Aorta (tissue), 5 donors: ENCODE measurements around the gene SLCO2B1. TPM values are rescaled to one million over a fixed set of nuclear protein-coding genes. Genes with fewer than 3 reads are reported as not detected.

Source experiments
- ATAC-seq: fragments of 200-7000 bp; cut with Tn5 transposase; one replicate; pipeline ENCODE4 v1.9.1; 2022; ENCODE audit warnings: moderate library complexity; ENCODE audit not compliant: low FRiP score
- DNase-seq, 2 donors: peaks; one replicate each; pipeline ENCODE4 v3.0.0-alpha.2; 2020
- H3K27ac ChIP-seq, 2 donors: one replicate each; pipeline ENCODE4 v1.5.1; 2013; ENCODE audit warnings: low read length in 2 of 2, mild to moderate bottlenecking in 2 of 2, moderate library complexity in 2 of 2, control low read depth in 1 of 2, inconsistent platforms in 1 of 2, low read depth in 1 of 2
- H3K27me3 ChIP-seq, 2 donors: one replicate each; pipeline ENCODE4 v1.6.1; 2013; ENCODE audit warnings: control low read depth in 1 of 2, low read length in 1 of 2, mild to moderate bottlenecking in 1 of 2, moderate library complexity in 1 of 2; ENCODE audit not compliant: insufficient read depth in 2 of 2, control insufficient read depth in 1 of 2
- H3K36me3 ChIP-seq, 2 donors: one replicate each; pipeline ENCODE4 v1.6.1; 2013; ENCODE audit warnings: control low read depth in 1 of 2, low read length in 1 of 2, mild to moderate bottlenecking in 1 of 2; ENCODE audit not compliant: insufficient read depth in 2 of 2, control insufficient read depth in 1 of 2
- H3K4me1 ChIP-seq, 2 donors: one replicate each; pipeline ENCODE4 v1.6.1; 2013; ENCODE audit warnings: low read length in 2 of 2, control low read depth in 1 of 2, mild to moderate bottlenecking in 1 of 2, moderate library complexity in 1 of 2; ENCODE audit not compliant: insufficient read depth in 2 of 2, control insufficient read depth in 1 of 2
- H3K4me3 ChIP-seq, 2 donors: one replicate each; pipeline ENCODE4 v1.5.1; 2013; ENCODE audit warnings: low read length in 2 of 2, control low read depth in 1 of 2, mild to moderate bottlenecking in 1 of 2
- H3K9me3 ChIP-seq: one replicate; pipeline ENCODE4 v1.6.1; 2013; ENCODE audit warnings: mild to moderate bottlenecking, low read length; ENCODE audit not compliant: control insufficient read depth
- WGBS, 2 donors: extraction: QIAGEN DNeasy Blood & Tissue Kit; methylation state at CpG; one replicate each; pipeline ENCODE4 v1.1.7; 2013; 5-methylcytosine and 5-hydroxymethylcytosine counted together
- intact Hi-C, 2 donors: fragments of 100-400 bp; cut with DNase I; formaldehyde crosslinking; loops; one replicate each; pipeline versions ENCODE4 v1.14.2 to v1.15.0; 2022
- polyA plus RNA-seq, 2 donors: library from polyadenylated mRNA; stranded (reverse); fragments of 200-250 nt; gene quantifications; one replicate each; pipeline ENCODE4 v1.2.3, GENCODE V29; 2013
- total RNA-seq, 2 donors: library from RNA; stranded (reverse); fragmentation: NEBNext Ultra II Directional; extraction: Animal tissue kit (Norgen Biotek cat#: 25700); gene quantifications; one replicate each; pipeline ENCODE4 v1.2.1, GENCODE V29; 2021
- donor health status: healthy with polysubstance abuse.
- donor health status: Bipolar disorder and iron deficiency.
- donor health status: DM: no; HTN: no; CAD: no.
- donor health status: DM: no; HTN: no; CAD: no.
- donor health status: DM: yes; HTN: yes; CAD: no.

SLCO2B1 gene
- total and polyA plus RNA-seq, 4 donors, result 3.3 to 144 (median 48.3) TPM

GRCh38 chr11:75113030-75113429 lies 37.9 kb upstream of the SLCO2B1 start:
- no peaks in the 10 kb centered on the region for H3K4me1 ChIP-seq
- 10 to 20% methylated on average over 1 of the region's 1 CpG for WGBS, 2 donors
- intact Hi-C loops, result no loop called here
- no peak for ATAC-seq
- DNase-seq, result no peak
- H3K4me3 ChIP-seq, result no peak overlapping the region
- no peaks in the 10 kb centered on the region for H3K36me3 ChIP-seq
- no peak overlapping the region for H3K27ac ChIP-seq
- H3K27me3 ChIP-seq, result no peaks in the 10 kb centered on the region
- peaks cover 6% of the 10 kb centered on the region for H3K9me3 ChIP-seq

- DNase-seq (no peak), ATAC-seq (no peak)
- no peak overlapping the region for H3K4me3 ChIP-seq
- no peaks in the 10 kb centered on the region for H3K4me1 ChIP-seq
- peaks cover 8% of the 10 kb centered on the region for H3K9me3 ChIP-seq
- no peaks in the 10 kb centered on the region for H3K36me3 ChIP-seq
- 92 to 94% methylated on average over 2 of the region's 2 CpGs for WGBS, 2 donors
- no peak overlapping the region for H3K27ac ChIP-seq
- intact Hi-C loops, result no loop called here
- H3K27me3 ChIP-seq, result no peaks in the 10 kb centered on the region
Measured at GRCh38 chr11:75114465-75114864, 36.4 kb upstream of the SLCO2B1 start.

GRCh38 chr11:75118577-75118976 lies 32.3 kb upstream of the SLCO2B1 start:
- ATAC-seq, result no peak
- H3K27ac ChIP-seq, result no peak overlapping the region
- H3K36me3 ChIP-seq, result no peaks in the 10 kb centered on the region
- H3K9me3 ChIP-seq, result peaks cover 5% of the 10 kb centered on the region
- H3K4me3 ChIP-seq, result no peak overlapping the region
- 44 to 50% methylated on average over 1 of the region's 1 CpG for WGBS, 2 donors
- H3K27me3 ChIP-seq, result no peaks in the 10 kb centered on the region
- intact Hi-C loops, result no loop called here
- DNase-seq, result no peak
- H3K4me1 ChIP-seq, result no peaks in the 10 kb centered on the region

- no peak overlapping the region for H3K4me3 ChIP-seq
- no peak for DNase-seq
- no peaks in the 10 kb centered on the region for H3K36me3 ChIP-seq
- intact Hi-C loops, result no loop called here
- WGBS, 2 donors, result 78 to 80% methylated on average over 2 of the region's 2 CpGs
- no peaks in the 10 kb centered on the region for H3K4me1 ChIP-seq
- H3K27me3 ChIP-seq, result no peaks in the 10 kb centered on the region
- H3K9me3 ChIP-seq, result no peaks in the 10 kb centered on the region
- no peak overlapping the region for H3K27ac ChIP-seq
- no peak for ATAC-seq
Measured at GRCh38 chr11:75126564-75126963, 24.3 kb upstream of the SLCO2B1 start.

GRCh38 chr11:75132080-75132479 lies 18.8 kb upstream of the SLCO2B1 start:
- WGBS, 2 donors, result 82 to 85% methylated on average over 3 of the region's 3 CpGs

GRCh38 chr11:75133976-75134375 lies 16.9 kb upstream of the SLCO2B1 start:
- Histone ChIP-seq H3K27me3 (no peaks in the 10 kb centered on the region), H3K27ac (no peak overlapping the region), H3K9me3 (no peaks in the 10 kb centered on the region), H3K36me3 (no peaks in the 10 kb centered on the region), H3K4me1 (no peaks in the 10 kb centered on the region), H3K4me3 (no peak overlapping the region)
- DNase-seq, result no peak
- WGBS, 2 donors, result 53 to 62% methylated on average over 6 of the region's 6 CpGs
- intact Hi-C loops, result no loop called here
- no peak for ATAC-seq

More at GRCh38 chr11:75132080-75132479, 18.8 kb upstream of the SLCO2B1 start:
- Histone ChIP-seq H3K27ac (no peak overlapping the region), H3K27me3 (no peaks in the 10 kb centered on the region), H3K36me3 (no peaks in the 10 kb centered on the region), H3K4me3 (no peak overlapping the region), H3K4me1 (no peaks in the 10 kb centered on the region), H3K9me3 (no peaks in the 10 kb centered on the region)
- intact Hi-C loops, result no loop called here
- DNase-seq (no peak), ATAC-seq (no peak)

GRCh38 chr11:75135021-75135650 lies 15.8 kb upstream of the SLCO2B1 start:
- 65 to 67% methylated on average over 5 of the region's 5 CpGs for WGBS, 2 donors
- H3K4me3 ChIP-seq, result no peak overlapping the region
- DNase-seq, result no peak
- no peak overlapping the region for H3K27ac ChIP-seq
- no peaks in the 10 kb centered on the region for H3K9me3 ChIP-seq
- intact Hi-C loops, result no loop called here
- no peaks in the 10 kb centered on the region for H3K27me3 ChIP-seq
- no peaks in the 10 kb centered on the region for H3K4me1 ChIP-seq
- no peak for ATAC-seq
- H3K36me3 ChIP-seq, result no peaks in the 10 kb centered on the region

GRCh38 chr11:75135651-75136050 lies 15.3 kb upstream of the SLCO2B1 start:
- DNase-seq (no peak), ATAC-seq (no peak)
- intact Hi-C loops, result no loop called here
- Histone ChIP-seq H3K27ac (no peak overlapping the region), H3K4me3 (no peak overlapping the region), H3K36me3 (no peaks in the 10 kb centered on the region), H3K9me3 (no peaks in the 10 kb centered on the region), H3K4me1 (no peaks in the 10 kb centered on the region), H3K27me3 (no peaks in the 10 kb centered on the region)
- WGBS, 2 donors, result 71 to 79% methylated on average over 1 of the region's 1 CpG

- H3K9me3 ChIP-seq, result no peaks in the 10 kb centered on the region
- no peak overlapping the region for H3K27ac ChIP-seq
- DNase-seq, result peak; percentile 73 to 90
- no peaks in the 10 kb centered on the region for H3K36me3 ChIP-seq
- peak; percentile 64 for ATAC-seq
- H3K4me1 ChIP-seq, result no peaks in the 10 kb centered on the region
- WGBS, 2 donors, result 33 to 34% methylated on average over 22 of the region's 22 CpGs
- H3K27me3 ChIP-seq, result no peaks in the 10 kb centered on the region
- H3K4me3 ChIP-seq, result no peak overlapping the region
- intact Hi-C loops, result loop anchor here in 1 of 2 donors (5.0 kb wide), 1 partner anchor 57 kb away; no protein-coding TSS in a partner anchor
Measured at GRCh38 chr11:75140269-75141138, 10.4 kb upstream of the SLCO2B1 start.
